Lower leg skin (tissue), 3 donors: Measurements from ENCODE around the gene ITGAD.

ENCODE experiments used
- POLR2A ChIP-seq, 2 donors: fragments of 450-650 bp; IDR thresholded peaks; one replicate each; pipeline ENCODE4 v1.6.1; 2016 to 2017; ENCODE audit warnings: antibody characterized with exemption in 2 of 2, mild to moderate bottlenecking in 1 of 2, moderate library complexity in 1 of 2
- TF ChIP-seq, protein P1 (sequence below), 3 donors: fragments of 450-650 bp; IDR thresholded peaks; one replicate each; pipeline ENCODE4 v1.5.1; 2016; ENCODE audit warnings: antibody characterized with exemption in 3 of 3, mild to moderate bottlenecking in 3 of 3, moderate library complexity in 2 of 3

DNA sequence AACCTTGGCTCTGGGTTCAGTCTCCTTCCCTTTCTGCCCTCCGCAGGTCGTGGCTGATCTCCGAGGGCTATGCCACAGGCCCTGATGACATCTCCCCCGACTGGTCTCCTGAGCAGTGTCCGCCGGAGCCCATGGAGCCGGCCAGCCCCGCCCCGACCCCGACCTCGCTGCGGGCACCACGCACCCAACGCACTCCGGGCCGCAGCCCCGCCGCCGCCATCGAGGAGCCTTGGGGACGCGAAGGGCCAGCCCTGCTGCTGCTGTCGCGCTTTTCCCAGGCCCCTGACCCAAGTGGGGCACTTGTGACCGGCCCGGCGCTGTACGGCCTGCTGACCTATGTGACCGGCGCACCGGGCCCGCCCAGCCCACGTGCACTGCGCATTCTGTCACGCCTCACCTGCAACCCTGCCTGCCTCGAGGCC is 71.2 kb downstream of the ITGAD start:
- TF ChIP-seq, protein P1, sequence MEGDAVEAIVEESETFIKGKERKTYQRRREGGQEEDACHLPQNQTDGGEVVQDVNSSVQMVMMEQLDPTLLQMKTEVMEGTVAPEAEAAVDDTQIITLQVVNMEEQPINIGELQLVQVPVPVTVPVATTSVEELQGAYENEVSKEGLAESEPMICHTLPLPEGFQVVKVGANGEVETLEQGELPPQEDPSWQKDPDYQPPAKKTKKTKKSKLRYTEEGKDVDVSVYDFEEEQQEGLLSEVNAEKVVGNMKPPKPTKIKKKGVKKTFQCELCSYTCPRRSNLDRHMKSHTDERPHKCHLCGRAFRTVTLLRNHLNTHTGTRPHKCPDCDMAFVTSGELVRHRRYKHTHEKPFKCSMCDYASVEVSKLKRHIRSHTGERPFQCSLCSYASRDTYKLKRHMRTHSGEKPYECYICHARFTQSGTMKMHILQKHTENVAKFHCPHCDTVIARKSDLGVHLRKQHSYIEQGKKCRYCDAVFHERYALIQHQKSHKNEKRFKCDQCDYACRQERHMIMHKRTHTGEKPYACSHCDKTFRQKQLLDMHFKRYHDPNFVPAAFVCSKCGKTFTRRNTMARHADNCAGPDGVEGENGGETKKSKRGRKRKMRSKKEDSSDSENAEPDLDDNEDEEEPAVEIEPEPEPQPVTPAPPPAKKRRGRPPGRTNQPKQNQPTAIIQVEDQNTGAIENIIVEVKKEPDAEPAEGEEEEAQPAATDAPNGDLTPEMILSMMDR (IDR thresholded peaks at IDR 0.05) = no peak
- no peak for TF ChIP-seq POLR2A (IDR thresholded peaks at IDR 0.05)
